WTC11 (cell line): ENCODE data around the gene TAF5. TPM values are rescaled to one million over a fixed set of nuclear protein-coding genes. Genes with fewer than 3 reads are reported as not detected.

Experiments used
- ATAC-seq: fragments of 200-7000 bp; cut with Tn5 transposase; 2 replicates; pipeline ENCODE4 v1.10.0; 2021; ENCODE audit warnings: mild to moderate bottlenecking, moderate library complexity
- CTCF ChIA-PET: fragments of 300-600 bp; sonication (Branson Sonifier 250); formaldehyde crosslinking; loops from one replicate; lab custom pipeline; 2021; ENCODE audit warnings: antibody characterized with exemption; lab: Charles Lee
- POLR2A ChIA-PET: fragments of 350-600 bp; sonication (Branson Sonifier 250); formaldehyde crosslinking; loops from one replicate; lab custom pipeline; 2021; ENCODE audit warnings: antibody characterized with exemption; lab: Charles Lee
- DNase-seq: peaks from one replicate; pipeline ENCODE4 v3.0.0; 2021; ENCODE audit warnings: low spot score
- H3K27ac Mint-ChIP-seq: 2 replicates; pipeline ENCODE4 v1.8.0; 2021; ENCODE audit warnings: mixed read lengths
- H3K27me3 Mint-ChIP-seq: 2 replicates; pipeline ENCODE4 v1.8.0; 2021; ENCODE audit warnings: low read depth, mild to moderate bottlenecking, moderate library complexity, mixed read lengths
- H3K36me3 Mint-ChIP-seq: 2 replicates; pipeline ENCODE4 v1.8.0; 2021; ENCODE audit warnings: mixed read lengths
- H3K4me1 Mint-ChIP-seq: 2 replicates; pipeline ENCODE4 v1.8.0; 2022; ENCODE audit warnings: mixed read lengths
- H3K4me3 Mint-ChIP-seq: 2 replicates; pipeline ENCODE4 v1.8.0; 2021; ENCODE audit warnings: mild to moderate bottlenecking, moderate library complexity, mixed read lengths
- H3K9me3 Mint-ChIP-seq: 2 replicates; pipeline ENCODE4 v1.8.0; 2021; ENCODE audit warnings: mixed read lengths
- AFF4 ChIP-seq: sonication (generic); formaldehyde crosslinking; IDR thresholded peaks from 2 replicates; pipeline ENCODE4 v1.8.1; 2023; ENCODE audit warnings: mild to moderate bottlenecking, missing genetic modification reagents, borderline replicate concordance
- ATF6 ChIP-seq: sonication (generic); formaldehyde crosslinking; IDR thresholded peaks from 2 replicates; pipeline ENCODE4 v1.8.1; 2023; ENCODE audit warnings: mild to moderate bottlenecking, missing genetic modification reagents
- CDX4 ChIP-seq: fragments of 250-450 bp; sonication (Bioruptor Pico); IDR thresholded peaks from 2 replicates; pipeline ENCODE4 v1.9.0; 2021; ENCODE audit warnings: moderate library complexity, mild to moderate bottlenecking, inconsistent platforms, borderline replicate concordance
- CREB1 ChIP-seq: sonication (generic); formaldehyde crosslinking; IDR thresholded peaks from 2 replicates; pipeline ENCODE4 v1.8.0; 2023; ENCODE audit warnings: mild to moderate bottlenecking, missing genetic modification reagents
- E2F5 ChIP-seq: sonication (generic); formaldehyde crosslinking; IDR thresholded peaks from 2 replicates; pipeline ENCODE4 v1.8.1; 2022; ENCODE audit warnings: mild to moderate bottlenecking, moderate library complexity, missing genetic modification reagents
- EMX1 ChIP-seq: fragments of 250-450 bp; sonication (Bioruptor Pico); IDR thresholded peaks from 2 replicates; pipeline ENCODE4 v1.8.0; 2021; ENCODE audit warnings: mild to moderate bottlenecking
- ETV6 ChIP-seq: sonication (generic); formaldehyde crosslinking; IDR thresholded peaks from 2 replicates; pipeline ENCODE4 v1.8.1; 2022; ENCODE audit warnings: mild to moderate bottlenecking, missing genetic modification reagents
- FOXJ3 ChIP-seq: sonication (generic); formaldehyde crosslinking; IDR thresholded peaks from 2 replicates; pipeline ENCODE4 v1.9.0; 2021; ENCODE audit warnings: missing genetic modification reagents, mild to moderate bottlenecking, borderline replicate concordance
- GRHL2 ChIP-seq: fragments of 250-450 bp; sonication (Bioruptor Pico); IDR thresholded peaks from 2 replicates; pipeline ENCODE4 v1.8.0; 2022; ENCODE audit warnings: mild to moderate bottlenecking, moderate library complexity; ENCODE audit not compliant: insufficient replicate concordance, severe bottlenecking
- GTF2I ChIP-seq: fragments of 250-450 bp; sonication (Bioruptor Pico); conservative IDR thresholded peaks from 2 replicates; pipeline ENCODE4 v1.4.0; 2021; ENCODE audit warnings: mild to moderate bottlenecking
- HMGXB4 ChIP-seq: sonication (generic); formaldehyde crosslinking; IDR thresholded peaks from 2 replicates; pipeline ENCODE4 v1.8.1; 2023; ENCODE audit warnings: mild to moderate bottlenecking, moderate library complexity, missing genetic modification reagents
- IRF2 ChIP-seq: sonication (generic); formaldehyde crosslinking; IDR thresholded peaks from 2 replicates; pipeline ENCODE4 v1.8.0; 2022; ENCODE audit warnings: low read depth, missing genetic modification reagents, borderline replicate concordance
- SMAD3 ChIP-seq: sonication (generic); formaldehyde crosslinking; IDR thresholded peaks from 2 replicates; pipeline ENCODE4 v1.8.0; 2022; ENCODE audit warnings: missing genetic modification reagents, mild to moderate bottlenecking, borderline replicate concordance
- SMAD4 ChIP-seq: sonication (generic); formaldehyde crosslinking; IDR thresholded peaks from 2 replicates; pipeline ENCODE4 v1.8.0; 2022; ENCODE audit warnings: mild to moderate bottlenecking, missing genetic modification reagents
- SOX15 ChIP-seq: fragments of 250-450 bp; sonication (Bioruptor Pico); IDR thresholded peaks from 2 replicates; pipeline ENCODE4 v1.9.0; 2021; ENCODE audit warnings: mild to moderate bottlenecking
- TCF7 ChIP-seq: sonication (generic); formaldehyde crosslinking; IDR thresholded peaks from 2 replicates; pipeline ENCODE4 v1.8.0; 2022; ENCODE audit warnings: mild to moderate bottlenecking, low read depth, missing genetic modification reagents, moderate library complexity
- ZMAT4 ChIP-seq: fragments of 250-450 bp; sonication (Bioruptor Pico); IDR thresholded peaks from 2 replicates; pipeline ENCODE4 v1.9.0; 2021; ENCODE audit warnings: mild to moderate bottlenecking
- ZNF138 ChIP-seq: sonication (generic); formaldehyde crosslinking; conservative IDR thresholded peaks from 2 replicates; pipeline ENCODE4 v1.8.1; 2022; ENCODE audit warnings: mild to moderate bottlenecking, moderate library complexity, missing genetic modification reagents
- ZNF219 ChIP-seq: sonication (generic); formaldehyde crosslinking; IDR thresholded peaks from 2 replicates; pipeline ENCODE4 v1.8.0; 2023; ENCODE audit warnings: missing genetic modification reagents, mild to moderate bottlenecking, borderline replicate concordance
- ZNF263 ChIP-seq: sonication (generic); formaldehyde crosslinking; IDR thresholded peaks from 2 replicates; pipeline ENCODE4 v1.8.1; 2022; ENCODE audit warnings: low read depth, mild to moderate bottlenecking, moderate library complexity, missing genetic modification reagents
- ZNF281 ChIP-seq: sonication (generic); formaldehyde crosslinking; IDR thresholded peaks from 2 replicates; pipeline ENCODE4 v1.8.0; 2023; ENCODE audit warnings: mild to moderate bottlenecking, missing genetic modification reagents
- ZNF416 ChIP-seq: fragments of 250-450 bp; sonication (Bioruptor Pico); IDR thresholded peaks from 2 replicates; pipeline ENCODE4 v1.9.0; 2021; ENCODE audit warnings: mild to moderate bottlenecking, inconsistent platforms
- total RNA-seq: library from RNA; stranded (reverse); gene quantifications from 3 replicates; pipeline ENCODE4 v1.2.3, GENCODE V29; 2021

Gene TAF5
- total RNA-seq, 1 experiment from 2014 or later: 14.9 TPM

GRCh38 chr10:103396067-103396788 is 28.5 kb downstream of the TAF5 start, which contains the start of the genes ATP5MK and PDCD11:
Gene ATP5MK, minus strand, starts transcription at chr10:103396475. Its CDS starts 4,018 bp downstream, at chr10:103392457.
Gene PDCD11, plus strand, starts transcription at chr10:103396626. Its CDS starts 1,801 bp downstream, at chr10:103398427.
- Mint-ChIP-seq H3K4me1 (peaks cover 25% of the 10 kb centered on the region), H3K4me3 (peak within 1 kb of the TSS; percentile 100), H3K27ac (peak within 1 kb of the TSS; percentile 94), H3K9me3 (no peaks in the 10 kb centered on the region), H3K27me3 (no peaks in the 10 kb centered on the region), H3K36me3 (peaks cover 62% of the 10 kb centered on the region)
- ChIA-PET POLR2A (interaction anchor here (0.5 to 0.6 kb wide), 3 partner anchors 10 to 570 kb away, joined by 3 to 4 read pairs (median 4); no protein-coding TSS in a partner anchor), CTCF (interaction anchor here (0.6 to 1.3 kb wide), 4 partner anchors 33 to 561 kb away, joined by 3 to 4 read pairs (median 3); no protein-coding TSS in a partner anchor)
- DNase-seq (peak; percentile 97), ATAC-seq (peak; percentile 99)
- TF ChIP-seq IRF2 (CRISPR knock-in tag) (no peak), SMAD4 (CRISPR knock-in tag) (no peak), ZNF416 (CRISPR knock-in tag) (no peak), FOXJ3 (CRISPR knock-in tag) (no peak), GRHL2 (CRISPR knock-in tag) (no peak), AFF4 (CRISPR knock-in tag) (no peak), ZMAT4 (no peak), SOX15 (no peak), ZNF138 (no peak), ATF6 (CRISPR knock-in tag) (no peak), E2F5 (no peak), ZNF263 (CRISPR knock-in tag) (no peak), ZNF281 (no peak), CREB1 (CRISPR knock-in tag) (0 out of 2 replicates have a peak, but pooled peaks have one; percentile 22), ETV6 (CRISPR knock-in tag) (peak; percentile 60; the same call in 1 of the 2 replicates), SMAD3 (CRISPR knock-in tag) (no peak; the same call in 1 of the 2 replicates), CDX4 (CRISPR knock-in tag) (no peak), ZNF219 (CRISPR knock-in tag) (no peak), EMX1 (no peak), GTF2I (CRISPR knock-in tag) (no peak), HMGXB4 (peak; percentile 52; the same call in 1 of the 2 replicates), TCF7 (CRISPR knock-in tag) (no peak)
